Kidney capillary endothelial cell (primary cell): ENCODE results near the gene SNPH.
"Not testable (repeated sequence)": the region's sequence is repeated elsewhere in the genome, so short reads cannot be mapped to it uniquely, and the experiment has no call there.

Source experiments
- DNase-seq: peaks from one replicate; pipeline ENCODE4 v3.0.0-alpha.2; 2018; ENCODE audit warnings: low spot score

SNPH gene

GRCh38 chr20:1337441-1337840 is 71.3 kb downstream of the SNPH start:
- DNase-seq: no peak

GRCh38 chr20:1338096-1338495 is 72.0 kb downstream of the SNPH start:
- no peak for DNase-seq

GRCh38 chr20:1338801-1339200 is 72.7 kb downstream of the SNPH start:
- DNase-seq: no peak

GRCh38 chr20:1341561-1342265 is 75.6 kb downstream of the SNPH start:
- DNase-seq: no peak

- not testable (repeated sequence) for DNase-seq
Observed at GRCh38 chr20:1343446-1344124, 77.5 kb downstream of the SNPH start.

GRCh38 chr20:1345030-1345755 is 79.1 kb downstream of the SNPH start:
- no peak for DNase-seq

- DNase-seq: no peak
Observed at GRCh38 chr20:1345756-1346093, 79.6 kb downstream of the SNPH start.

GRCh38 chr20:1346315-1346969 is 80.3 kb downstream of the SNPH start:
- DNase-seq: no peak

- no peak for DNase-seq
Observed at GRCh38 chr20:1353956-1354355, 87.9 kb downstream of the SNPH start.

GRCh38 chr20:1357921-1358671 is 92.0 kb downstream of the SNPH start:
- no peak for DNase-seq
